Central memory CD4-positive, alpha-beta T cell (primary cell): ENCODE results near the gene ULBP1.
"Not testable (repeated sequence)": the region's sequence is repeated elsewhere in the genome, so short reads cannot be mapped to it uniquely, and the experiment has no call there.

Experiments used
- DNase-seq: peaks from one replicate; pipeline ENCODE4 v3.0.0; 2022

Gene ULBP1

GRCh38 chr6:149978610-149979009, 14.9 kb downstream of the ULBP1 start:
- DNase-seq, result no peak

GRCh38 chr6:149979293-149979692, 15.6 kb downstream of the ULBP1 start:
- DNase-seq, result no peak

GRCh38 chr6:149983145-149983544, 19.4 kb downstream of the ULBP1 start:
- DNase-seq, result no peak

GRCh38 chr6:149984773-149985172, 21.0 kb downstream of the ULBP1 start:
- DNase-seq, result no peak

- no peak for DNase-seq
Measured at GRCh38 chr6:149985481-149985937, 21.8 kb downstream of the ULBP1 start.

- no peak for DNase-seq
Measured at GRCh38 chr6:149987602-149988107, 23.9 kb downstream of the ULBP1 start.

- no peak for DNase-seq
Measured at GRCh38 chr6:149988550-149989346, 25.0 kb downstream of the ULBP1 start.

GRCh38 chr6:149990212-149990660, 26.5 kb downstream of the ULBP1 start:
- DNase-seq, result no peak

- no peak for DNase-seq
Measured at GRCh38 chr6:149990661-149991471, 27.1 kb downstream of the ULBP1 start.

- not testable (repeated sequence) for DNase-seq
Measured at GRCh38 chr6:149991472-149991795, 27.7 kb downstream of the ULBP1 start.

GRCh38 chr6:149991838-149992237, 28.1 kb downstream of the ULBP1 start:
- DNase-seq, result no peak

GRCh38 chr6:149995235-149995750, 31.6 kb downstream of the ULBP1 start:
- no peak for DNase-seq

- no peak for DNase-seq
Measured at GRCh38 chr6:149995971-149996370, 32.2 kb downstream of the ULBP1 start.

- DNase-seq, result no peak
Measured at GRCh38 chr6:149999636-150000035, 35.9 kb downstream of the ULBP1 start.

- no peak for DNase-seq
Measured at GRCh38 chr6:150001295-150002008, 37.7 kb downstream of the ULBP1 start.

- DNase-seq, result no peak
Measured at GRCh38 chr6:150002710-150003109, 39.0 kb downstream of the ULBP1 start.

GRCh38 chr6:150003599-150003998, 39.9 kb downstream of the ULBP1 start:
- not testable (repeated sequence) for DNase-seq

GRCh38 chr6:150004101-150004782, 40.5 kb downstream of the ULBP1 start:
- peak; percentile 81 for DNase-seq

- DNase-seq, result peak; percentile 84
Measured at GRCh38 chr6:150004783-150005717, 41.3 kb downstream of the ULBP1 start.

GRCh38 chr6:150005761-150006651, 42.3 kb downstream of the ULBP1 start:
- no peak for DNase-seq
